PFSK-1 (cell line): ENCODE measurements around the gene KLF16.
A peak's percentile ranks its signal among the peaks of the same experiment; 100 is the strongest.

Experiments
- FOXP2 ChIP-seq: optimal IDR thresholded peaks from 2 replicates; pipeline ENCODE3; 2011; ENCODE audit warnings: borderline replicate concordance, control low read depth, inconsistent platforms; ENCODE audit not compliant: insufficient read depth; ENCODE audit errors: extremely low read length, extremely low read depth
- POLR2AphosphoS5 ChIP-seq: IDR thresholded peaks from 2 replicates; pipeline ENCODE4 v1.6.1; 2012; ENCODE audit warnings: low read depth, mild to moderate bottlenecking, control low read depth, low read length, moderate library complexity
- REST ChIP-seq, 2 experiments: IDR thresholded peaks; 2 replicates each; pipeline versions ENCODE4 v1.6.1 to v1.8.0; 2011 to 2012; ENCODE audit warnings: low read depth in 2 of 2, low read length in 2 of 2, control low read depth in 1 of 2, inconsistent platforms in 1 of 2, mild to moderate bottlenecking in 1 of 2, moderate library complexity in 1 of 2; ENCODE audit not compliant: insufficient read depth in 1 of 2
- SIN3A ChIP-seq: IDR thresholded peaks from 2 replicates; pipeline ENCODE4 v1.6.1; 2012; ENCODE audit warnings: mild to moderate bottlenecking, low read length, moderate library complexity, borderline replicate concordance; ENCODE audit not compliant: insufficient read depth
- TAF1 ChIP-seq: IDR thresholded peaks from 2 replicates; pipeline ENCODE4 v1.6.1; 2012; ENCODE audit warnings: low read length, control low read depth, borderline replicate concordance; ENCODE audit not compliant: insufficient read depth

GRCh38 chr19:1856698-1857603 lies 6.4 kb downstream of the KLF16 start:
- TF ChIP-seq POLR2AphosphoS5: no peak; the same call in 1 of the 2 replicates
- peak; percentile 88 for TF ChIP-seq FOXP2
- no peak for TF ChIP-seq TAF1
- TF ChIP-seq REST (IDR thresholded peaks at IDR 0.05; ENCODE audit: insufficient read depth in 1 of 2, low read depth in 2 of 2, low read length in 2 of 2): no peak
- no peak for TF ChIP-seq SIN3A
